Ishikawa (cell line): ENCODE results near the gene PKNOX2.

Source experiments
- CEBPB ChIP-seq: IDR thresholded peaks from 2 replicates; pipeline ENCODE4 v1.6.1; 2012
- CREB1 ChIP-seq: IDR thresholded peaks from 2 replicates; pipeline ENCODE4 v1.6.1; 2012; ENCODE audit warnings: low read depth
- EGR1 ChIP-seq: IDR thresholded peaks from 2 replicates; pipeline ENCODE4 v1.6.1; 2012
- EP300 ChIP-seq: IDR thresholded peaks from 2 replicates; pipeline ENCODE4 v1.6.1; 2012; ENCODE audit warnings: borderline replicate concordance
- RAD21 ChIP-seq: IDR thresholded peaks from 2 replicates; pipeline ENCODE4 v1.6.1; 2012; ENCODE audit warnings: low read depth
- TAF1 ChIP-seq: IDR thresholded peaks from 2 replicates; pipeline ENCODE4 v1.6.1; 2012; ENCODE audit warnings: low read depth, mild to moderate bottlenecking
- TEAD4 ChIP-seq: IDR thresholded peaks from 2 replicates; pipeline ENCODE4 v1.6.1; 2012
- YY1 ChIP-seq: IDR thresholded peaks from 2 replicates; pipeline ENCODE4 v1.6.1; 2012; ENCODE audit warnings: low read depth
- TF ChIP-seq, protein P1 (sequence below): IDR thresholded peaks from 2 replicates; pipeline ENCODE4 v1.6.1; 2012; ENCODE audit warnings: low read depth, mild to moderate bottlenecking
- TF ChIP-seq, protein P2 (sequence below): IDR thresholded peaks from 2 replicates; pipeline ENCODE4 v1.6.1; 2012
- TF ChIP-seq, protein P3 (sequence below): IDR thresholded peaks from 2 replicates; pipeline ENCODE4 v1.6.1; 2012

DNA sequence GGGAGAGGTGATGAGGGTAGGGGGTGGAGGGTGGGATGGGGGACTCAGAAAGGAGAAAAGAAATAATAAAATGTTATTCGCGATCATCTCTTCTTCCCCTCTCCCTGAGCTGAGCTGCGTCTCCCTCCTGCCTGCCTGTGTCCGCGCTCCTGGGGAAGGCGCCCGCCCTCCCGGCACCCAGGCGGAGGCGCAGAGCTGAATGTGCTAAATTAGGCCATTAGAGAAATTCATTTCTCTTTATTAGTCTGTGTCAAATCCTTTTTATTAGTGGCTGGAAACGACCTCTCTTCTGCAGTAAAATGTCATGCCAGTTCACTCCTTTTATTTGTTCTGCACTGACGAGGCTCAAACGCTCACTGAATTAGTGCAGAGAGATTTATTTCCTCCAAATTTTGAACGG is 215.4 kb downstream of the PKNOX2 start:
- no peak for TF ChIP-seq EP300
- TF ChIP-seq TAF1 = no peak
- TF ChIP-seq, protein P1, sequence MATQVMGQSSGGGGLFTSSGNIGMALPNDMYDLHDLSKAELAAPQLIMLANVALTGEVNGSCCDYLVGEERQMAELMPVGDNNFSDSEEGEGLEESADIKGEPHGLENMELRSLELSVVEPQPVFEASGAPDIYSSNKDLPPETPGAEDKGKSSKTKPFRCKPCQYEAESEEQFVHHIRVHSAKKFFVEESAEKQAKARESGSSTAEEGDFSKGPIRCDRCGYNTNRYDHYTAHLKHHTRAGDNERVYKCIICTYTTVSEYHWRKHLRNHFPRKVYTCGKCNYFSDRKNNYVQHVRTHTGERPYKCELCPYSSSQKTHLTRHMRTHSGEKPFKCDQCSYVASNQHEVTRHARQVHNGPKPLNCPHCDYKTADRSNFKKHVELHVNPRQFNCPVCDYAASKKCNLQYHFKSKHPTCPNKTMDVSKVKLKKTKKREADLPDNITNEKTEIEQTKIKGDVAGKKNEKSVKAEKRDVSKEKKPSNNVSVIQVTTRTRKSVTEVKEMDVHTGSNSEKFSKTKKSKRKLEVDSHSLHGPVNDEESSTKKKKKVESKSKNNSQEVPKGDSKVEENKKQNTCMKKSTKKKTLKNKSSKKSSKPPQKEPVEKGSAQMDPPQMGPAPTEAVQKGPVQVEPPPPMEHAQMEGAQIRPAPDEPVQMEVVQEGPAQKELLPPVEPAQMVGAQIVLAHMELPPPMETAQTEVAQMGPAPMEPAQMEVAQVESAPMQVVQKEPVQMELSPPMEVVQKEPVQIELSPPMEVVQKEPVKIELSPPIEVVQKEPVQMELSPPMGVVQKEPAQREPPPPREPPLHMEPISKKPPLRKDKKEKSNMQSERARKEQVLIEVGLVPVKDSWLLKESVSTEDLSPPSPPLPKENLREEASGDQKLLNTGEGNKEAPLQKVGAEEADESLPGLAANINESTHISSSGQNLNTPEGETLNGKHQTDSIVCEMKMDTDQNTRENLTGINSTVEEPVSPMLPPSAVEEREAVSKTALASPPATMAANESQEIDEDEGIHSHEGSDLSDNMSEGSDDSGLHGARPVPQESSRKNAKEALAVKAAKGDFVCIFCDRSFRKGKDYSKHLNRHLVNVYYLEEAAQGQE = no peak
- TF ChIP-seq, protein P2, sequence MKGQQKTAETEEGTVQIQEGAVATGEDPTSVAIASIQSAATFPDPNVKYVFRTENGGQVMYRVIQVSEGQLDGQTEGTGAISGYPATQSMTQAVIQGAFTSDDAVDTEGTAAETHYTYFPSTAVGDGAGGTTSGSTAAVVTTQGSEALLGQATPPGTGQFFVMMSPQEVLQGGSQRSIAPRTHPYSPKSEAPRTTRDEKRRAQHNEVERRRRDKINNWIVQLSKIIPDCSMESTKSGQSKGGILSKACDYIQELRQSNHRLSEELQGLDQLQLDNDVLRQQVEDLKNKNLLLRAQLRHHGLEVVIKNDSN = no peak
- TF ChIP-seq, protein P3, sequence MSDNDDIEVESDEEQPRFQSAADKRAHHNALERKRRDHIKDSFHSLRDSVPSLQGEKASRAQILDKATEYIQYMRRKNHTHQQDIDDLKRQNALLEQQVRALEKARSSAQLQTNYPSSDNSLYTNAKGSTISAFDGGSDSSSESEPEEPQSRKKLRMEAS = no peak
- no peak for TF ChIP-seq CEBPB
- no peak for TF ChIP-seq YY1
- TF ChIP-seq CREB1 = no peak
- TF ChIP-seq RAD21 = no peak
- no peak for TF ChIP-seq TEAD4
- no peak for TF ChIP-seq EGR1
